BLaER1 treated with 17β-estradiol and CSF1 and Interleukin-3, amounts not matched to agents 10 nM and 100 nM (cell line): Measurements from ENCODE around the gene COL5A2.

Experiments
- H3K27ac ChIP-seq, 11 experiments: shearing (Covaris generic); formaldehyde crosslinking; 2 replicates each; pipeline ENCODE4 v1.8.1; 2022
- H3K27me3 ChIP-seq, 11 experiments: shearing (Covaris generic); formaldehyde crosslinking; 2 replicates each; pipeline ENCODE4 v1.8.1; 2022
- H3K36me3 ChIP-seq, 11 experiments: shearing (Covaris generic); formaldehyde crosslinking; 2 replicates each; pipeline ENCODE4 v1.8.1; 2022
- H3K4me1 ChIP-seq, 10 experiments: shearing (Covaris generic); formaldehyde crosslinking; 2 replicates each; pipeline ENCODE4 v1.8.1; 2022
- H3K4me2 ChIP-seq, 11 experiments: shearing (Covaris generic); formaldehyde crosslinking; 2 replicates each; pipeline ENCODE4 v1.8.1; 2022
- H3K4me3 ChIP-seq, 10 experiments: shearing (Covaris generic); formaldehyde crosslinking; 2 replicates each; pipeline ENCODE4 v1.8.1; 2022
- H3K9ac ChIP-seq, 11 experiments: shearing (Covaris generic); formaldehyde crosslinking; 2 replicates each; pipeline ENCODE4 v1.8.1; 2022
- H3K9me3 ChIP-seq, 11 experiments: shearing (Covaris generic); formaldehyde crosslinking; replicated peaks in 1 of 11; 2 replicates each; pipeline ENCODE4 v1.8.1; 2022
- H4K20me1 ChIP-seq, 11 experiments: shearing (Covaris generic); formaldehyde crosslinking; 2 replicates each; pipeline ENCODE4 v1.8.1; 2022
- Cebpa-rat ChIP-seq, 11 experiments: shearing (Covaris generic); IDR thresholded peaks; 2 replicates each; pipeline ENCODE4 v1.8.1; 2022

COL5A2 gene

GRCh38 chr2:189124175-189124574, 55.4 kb downstream of the COL5A2 start:
- Histone ChIP-seq H4K20me1 (no peaks in the 10 kb centered on the region), H3K4me3 (no peak overlapping the region), H3K9ac (no peak overlapping the region), H3K36me3 (no peaks in the 10 kb centered on the region), H3K27me3 (no peaks in the 10 kb centered on the region), H3K27ac (no peak overlapping the region), H3K9me3 (no peaks in the 10 kb centered on the region), H3K4me2 (no peak overlapping the region; a peak in 1 of 22 replicates), H3K4me1 (peaks cover 0 to 5% (median 0%) of the 10 kb centered on the region in 10 experiments; a peak in 3 of 20 replicates)
- TF ChIP-seq Cebpa-rat (IDR thresholded peaks at IDR 0.05): no peak

DNA sequence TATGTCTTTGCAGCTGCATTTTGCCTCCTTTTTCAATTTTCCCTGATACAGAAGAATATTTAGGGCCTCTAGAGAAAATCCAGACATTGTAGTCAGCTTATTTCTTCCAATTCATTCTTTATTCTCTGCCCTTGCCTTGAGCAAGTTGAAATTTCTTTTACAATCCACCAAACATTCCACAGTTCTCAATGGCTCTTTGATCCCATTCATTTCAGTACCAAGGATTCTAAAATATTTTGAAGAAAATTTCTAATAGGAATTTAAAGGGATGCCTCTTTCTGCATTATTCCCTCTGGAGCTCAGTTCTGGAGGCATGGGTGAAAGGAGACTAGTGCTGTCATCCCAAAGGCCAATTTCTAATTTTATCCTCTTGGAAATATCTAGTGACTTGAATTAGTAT, 61.2 kb downstream of the COL5A2 start:
- Histone ChIP-seq H3K27me3 (no peaks in the 10 kb centered on the region), H3K27ac (no peak overlapping the region), H4K20me1 (no peaks in the 10 kb centered on the region), H3K9ac (no peak overlapping the region), H3K9me3 (no peaks in the 10 kb centered on the region), H3K4me3 (no peak overlapping the region), H3K4me1 (no peaks in the 10 kb centered on the region), H3K4me2 (no peak overlapping the region), H3K36me3 (no peaks in the 10 kb centered on the region)
- TF ChIP-seq Cebpa-rat (IDR thresholded peaks at IDR 0.05): no peak

- H3K4me1 ChIP-seq: no peaks in the 10 kb centered on the region
Measured at GRCh38 chr2:189116979-189117378, 62.6 kb downstream of the COL5A2 start.

GRCh38 chr2:189116087-189116486, 63.5 kb downstream of the COL5A2 start:
- H3K4me3 ChIP-seq: no peak overlapping the region
- no peaks in the 10 kb centered on the region for H3K36me3 ChIP-seq
- no peak overlapping the region for H3K9ac ChIP-seq
- no peaks in the 10 kb centered on the region for H3K9me3 ChIP-seq
- H3K4me2 ChIP-seq: no peak overlapping the region
- H3K27ac ChIP-seq: no peak overlapping the region
- no peaks in the 10 kb centered on the region for H4K20me1 ChIP-seq
- no peaks in the 10 kb centered on the region for H3K27me3 ChIP-seq
- no peaks in the 10 kb centered on the region for H3K4me1 ChIP-seq
- no peak for TF ChIP-seq Cebpa-rat (IDR thresholded peaks at IDR 0.05)

More at GRCh38 chr2:189116979-189117378, 62.6 kb downstream of the COL5A2 start:
- no peaks in the 10 kb centered on the region for H4K20me1 ChIP-seq
- no peak overlapping the region for H3K4me2 ChIP-seq
- H3K9ac ChIP-seq: no peak overlapping the region
- TF ChIP-seq Cebpa-rat (IDR thresholded peaks at IDR 0.05): no peak
- no peaks in the 10 kb centered on the region for H3K27me3 ChIP-seq
- H3K36me3 ChIP-seq: no peaks in the 10 kb centered on the region
- no peak overlapping the region for H3K4me3 ChIP-seq
- no peak overlapping the region for H3K27ac ChIP-seq
- H3K9me3 ChIP-seq: no peaks in the 10 kb centered on the region

DNA sequence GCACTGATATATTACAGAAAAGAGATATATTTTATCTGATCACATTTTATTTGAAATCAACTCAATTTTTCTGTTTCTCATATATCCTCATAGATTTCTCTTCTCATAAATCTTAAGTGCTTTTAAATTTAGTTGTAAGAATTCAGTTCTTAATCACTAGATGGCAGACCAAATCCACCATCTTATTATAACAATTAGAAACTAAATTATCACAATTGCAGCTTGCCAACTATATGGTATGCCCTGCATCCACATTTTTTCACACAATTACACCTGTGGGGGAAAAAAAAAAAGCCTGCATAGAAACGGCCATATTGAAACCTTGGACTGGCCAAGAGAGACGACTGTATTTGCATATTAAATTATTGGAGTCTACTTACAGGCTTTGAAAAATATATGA, 64.4 kb downstream of the COL5A2 start:
- Histone ChIP-seq H3K27ac (no peak overlapping the region), H3K4me1 (no peaks in the 10 kb centered on the region), H3K4me3 (no peak overlapping the region), H3K9ac (no peak overlapping the region), H4K20me1 (no peaks in the 10 kb centered on the region), H3K9me3 (no peaks in the 10 kb centered on the region), H3K36me3 (no peaks in the 10 kb centered on the region), H3K4me2 (no peak overlapping the region), H3K27me3 (no peaks in the 10 kb centered on the region)
- TF ChIP-seq Cebpa-rat (IDR thresholded peaks at IDR 0.05): no peak

DNA sequence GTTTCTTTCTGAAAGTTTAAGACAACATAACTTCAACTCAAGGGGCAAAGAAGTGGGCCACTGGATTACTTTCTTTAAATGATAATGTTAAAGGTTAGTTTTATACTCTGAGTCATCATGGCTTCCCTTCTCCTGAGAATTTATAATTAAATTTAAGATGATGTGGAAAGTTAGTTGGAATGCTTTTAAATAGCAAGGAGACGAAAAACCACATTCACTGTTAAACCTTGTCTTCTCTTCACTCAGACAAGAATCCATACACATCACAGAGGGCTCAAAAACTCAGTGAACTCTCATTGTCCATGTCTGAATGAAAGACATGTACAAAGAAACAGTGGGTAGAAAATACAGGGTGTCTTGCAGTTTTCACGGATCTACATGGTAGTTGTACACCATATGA, 65.6 kb downstream of the COL5A2 start:
- no peaks in the 10 kb centered on the region for H3K9me3 ChIP-seq
- no peak overlapping the region for H3K27ac ChIP-seq
- no peaks in the 10 kb centered on the region for H4K20me1 ChIP-seq
- no peak overlapping the region for H3K4me2 ChIP-seq
- no peaks in the 10 kb centered on the region for H3K27me3 ChIP-seq
- no peak overlapping the region for H3K9ac ChIP-seq
- no peaks in the 10 kb centered on the region for H3K36me3 ChIP-seq
- no peak overlapping the region for H3K4me3 ChIP-seq
- TF ChIP-seq Cebpa-rat (IDR thresholded peaks at IDR 0.05): no peak
- H3K4me1 ChIP-seq: no peaks in the 10 kb centered on the region

GRCh38 chr2:189111063-189111715, 68.4 kb downstream of the COL5A2 start:
- H3K4me3 ChIP-seq: no peak overlapping the region
- H3K4me1 ChIP-seq: no peaks in the 10 kb centered on the region
- no peaks in the 10 kb centered on the region for H3K9me3 ChIP-seq
- no peak overlapping the region for H3K4me2 ChIP-seq
- H3K9ac ChIP-seq: no peak overlapping the region
- H4K20me1 ChIP-seq: no peaks in the 10 kb centered on the region
- no peaks in the 10 kb centered on the region for H3K36me3 ChIP-seq
- no peak overlapping the region for H3K27ac ChIP-seq
- no peaks in the 10 kb centered on the region for H3K27me3 ChIP-seq
- TF ChIP-seq Cebpa-rat (IDR thresholded peaks at IDR 0.05): no peak

- TF ChIP-seq Cebpa-rat (IDR thresholded peaks at IDR 0.05): no peak
Measured at GRCh38 chr2:189109921-189110397, 69.6 kb downstream of the COL5A2 start.

DNA sequence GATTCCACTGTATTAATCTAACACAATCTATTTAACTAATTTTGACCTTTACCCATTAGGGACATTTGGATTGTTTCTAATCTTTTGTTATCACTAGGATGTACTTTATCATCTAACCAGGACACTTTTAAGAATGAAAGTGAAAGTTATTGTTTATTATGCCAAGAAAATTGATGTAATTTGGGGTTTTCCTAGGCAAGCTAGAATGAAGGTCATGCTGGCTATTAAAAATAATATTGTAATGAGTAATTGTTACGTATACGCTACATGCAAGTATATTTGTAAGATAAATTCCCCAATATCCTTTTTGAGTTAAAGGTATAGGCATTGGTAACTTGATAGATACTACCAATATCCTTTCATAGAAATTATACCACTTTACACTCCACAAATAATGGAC, 74.6 kb downstream of the COL5A2 start:
- H3K4me2 ChIP-seq: no peak overlapping the region
- no peaks in the 10 kb centered on the region for H3K4me1 ChIP-seq
- H3K27ac ChIP-seq: no peak overlapping the region
- H3K27me3 ChIP-seq: no peaks in the 10 kb centered on the region
- no peak overlapping the region for H3K4me3 ChIP-seq
- H4K20me1 ChIP-seq: no peaks in the 10 kb centered on the region
- H3K36me3 ChIP-seq: no peaks in the 10 kb centered on the region
- H3K9ac ChIP-seq: no peak overlapping the region
- no peak for TF ChIP-seq Cebpa-rat (IDR thresholded peaks at IDR 0.05)
- no peaks in the 10 kb centered on the region for H3K9me3 ChIP-seq

More at GRCh38 chr2:189109921-189110397, 69.6 kb downstream of the COL5A2 start:
- no peak overlapping the region for H3K9ac ChIP-seq
- no peaks in the 10 kb centered on the region for H3K27me3 ChIP-seq
- no peaks in the 10 kb centered on the region for H3K4me1 ChIP-seq
- H3K36me3 ChIP-seq: no peaks in the 10 kb centered on the region
- H3K9me3 ChIP-seq: no peaks in the 10 kb centered on the region
- H4K20me1 ChIP-seq: no peaks in the 10 kb centered on the region
- H3K27ac ChIP-seq: no peak overlapping the region
- no peak overlapping the region for H3K4me2 ChIP-seq
- H3K4me3 ChIP-seq: no peak overlapping the region

GRCh38 chr2:189102735-189103134, 76.8 kb downstream of the COL5A2 start:
- Histone ChIP-seq H3K4me1 (no peaks in the 10 kb centered on the region), H3K9me3 (no peaks in the 10 kb centered on the region), H4K20me1 (no peaks in the 10 kb centered on the region), H3K9ac (no peak overlapping the region), H3K36me3 (no peaks in the 10 kb centered on the region), H3K27me3 (no peaks in the 10 kb centered on the region), H3K4me2 (no peak overlapping the region), H3K4me3 (no peak overlapping the region), H3K27ac (no peak overlapping the region)
- TF ChIP-seq Cebpa-rat (IDR thresholded peaks at IDR 0.05): no peak
